RWPE1 (cell line): ENCODE measurements around the gene OSCAR.

Source experiments
- CTCF ChIA-PET: fragments of 350-600 bp; sonication (Branson Sonifier 250); formaldehyde crosslinking; extraction: SDS; loops from one replicate; lab custom pipeline; 2021; lab: Yijun Ruan, JAX
- POLR2A ChIA-PET: fragments of 400-600 bp; formaldehyde crosslinking; extraction: SDS; loops from one replicate; lab custom pipeline; 2020; ENCODE audit warnings: antibody characterized with exemption; ENCODE audit not compliant: low non-redundant PET; lab: Yijun Ruan, JAX
- DNase-seq: peaks from one replicate; pipeline ENCODE4 v3.0.0; 2012; ENCODE audit warnings: low spot score
- H3K27ac ChIP-seq: fragments of 450-650 bp; 2 replicates; pipeline ENCODE4 v1.5.1; 2017
- TF ChIP-seq, protein P1 (sequence below): fragments of 450-650 bp; conservative IDR thresholded peaks from 2 replicates; pipeline ENCODE4 v1.5.1; 2017; ENCODE audit warnings: low read depth, mild to moderate bottlenecking

OSCAR gene

DNA sequence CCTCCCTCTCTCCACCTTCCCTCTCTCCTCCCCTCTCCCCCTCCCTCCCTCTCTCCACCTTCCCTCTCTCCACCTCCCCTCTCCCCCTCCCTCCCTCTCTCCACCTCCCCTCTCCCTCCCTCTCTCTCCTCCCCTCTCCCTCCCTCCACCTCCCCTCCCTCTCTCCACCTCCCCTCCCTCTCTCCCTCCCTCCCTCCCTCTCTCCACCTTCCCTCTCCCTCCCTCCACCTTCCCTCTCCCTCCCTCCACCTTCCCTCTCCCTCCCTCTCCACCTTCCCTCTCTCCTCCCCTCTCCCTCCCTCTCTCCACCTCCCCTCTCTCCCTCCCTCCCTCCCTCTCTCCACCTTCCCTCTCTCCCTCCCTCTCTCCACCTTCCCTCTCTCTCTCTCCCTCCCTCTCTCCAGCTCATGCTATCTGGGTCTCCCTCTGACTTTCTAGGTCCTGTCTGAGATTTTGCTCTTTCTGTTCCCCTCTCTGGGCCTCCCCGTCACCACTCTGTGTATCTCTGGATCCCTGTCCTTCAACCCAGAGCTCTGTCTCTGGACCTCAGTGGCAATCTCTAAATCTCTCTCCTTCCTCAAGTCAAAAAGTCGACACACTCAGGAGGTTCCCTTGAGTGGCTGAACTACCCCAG, 33.5 kb upstream of the OSCAR start:
- peak overlapping the region; percentile 94 for H3K27ac ChIP-seq
- DNase-seq: no peak
- TF ChIP-seq, protein P1, sequence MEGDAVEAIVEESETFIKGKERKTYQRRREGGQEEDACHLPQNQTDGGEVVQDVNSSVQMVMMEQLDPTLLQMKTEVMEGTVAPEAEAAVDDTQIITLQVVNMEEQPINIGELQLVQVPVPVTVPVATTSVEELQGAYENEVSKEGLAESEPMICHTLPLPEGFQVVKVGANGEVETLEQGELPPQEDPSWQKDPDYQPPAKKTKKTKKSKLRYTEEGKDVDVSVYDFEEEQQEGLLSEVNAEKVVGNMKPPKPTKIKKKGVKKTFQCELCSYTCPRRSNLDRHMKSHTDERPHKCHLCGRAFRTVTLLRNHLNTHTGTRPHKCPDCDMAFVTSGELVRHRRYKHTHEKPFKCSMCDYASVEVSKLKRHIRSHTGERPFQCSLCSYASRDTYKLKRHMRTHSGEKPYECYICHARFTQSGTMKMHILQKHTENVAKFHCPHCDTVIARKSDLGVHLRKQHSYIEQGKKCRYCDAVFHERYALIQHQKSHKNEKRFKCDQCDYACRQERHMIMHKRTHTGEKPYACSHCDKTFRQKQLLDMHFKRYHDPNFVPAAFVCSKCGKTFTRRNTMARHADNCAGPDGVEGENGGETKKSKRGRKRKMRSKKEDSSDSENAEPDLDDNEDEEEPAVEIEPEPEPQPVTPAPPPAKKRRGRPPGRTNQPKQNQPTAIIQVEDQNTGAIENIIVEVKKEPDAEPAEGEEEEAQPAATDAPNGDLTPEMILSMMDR: no peak
- ChIA-PET POLR2A (no interaction called here), CTCF (no interaction called here)

DNA sequence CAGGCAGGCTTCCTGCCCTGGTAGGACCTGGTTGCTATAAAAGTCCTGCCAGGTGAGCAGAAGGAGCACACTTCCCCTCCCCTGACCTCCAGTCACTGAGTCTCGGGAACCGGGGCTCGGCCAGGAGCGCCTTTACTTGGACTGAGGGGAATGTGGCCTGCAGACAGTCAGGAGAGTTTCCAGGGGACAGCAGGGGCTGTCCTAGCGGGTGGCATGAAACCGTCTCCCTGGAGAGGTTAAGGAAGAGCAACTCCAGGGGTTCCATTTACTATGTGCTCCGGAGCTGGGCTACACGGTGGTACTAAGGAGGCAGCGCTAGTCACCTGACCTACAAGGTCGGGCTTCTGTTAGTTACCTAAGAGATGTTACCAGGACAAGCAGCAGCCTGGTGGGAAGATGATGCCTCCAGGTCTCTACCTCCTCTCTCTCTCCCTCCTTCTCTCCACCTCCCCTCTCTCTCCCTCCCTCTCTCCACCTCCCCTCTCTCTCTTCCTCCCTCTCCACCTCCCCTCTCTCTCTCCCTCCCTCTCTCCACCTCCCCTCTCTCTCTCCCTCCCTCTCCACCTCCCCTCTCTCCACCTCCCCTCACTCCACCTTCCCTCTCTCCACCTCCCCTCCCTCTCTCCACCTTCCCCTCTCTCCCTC, 32.8 kb upstream of the OSCAR start:
- ChIA-PET CTCF (interaction anchor here (0.6 kb wide), 1 partner anchor 25 kb away, joined by 3 read pairs; no protein-coding TSS in a partner anchor), POLR2A (no interaction called here)
- TF ChIP-seq, protein P1: no peak
- DNase-seq: no peak
- H3K27ac ChIP-seq: peak overlapping the region; percentile 85

DNA sequence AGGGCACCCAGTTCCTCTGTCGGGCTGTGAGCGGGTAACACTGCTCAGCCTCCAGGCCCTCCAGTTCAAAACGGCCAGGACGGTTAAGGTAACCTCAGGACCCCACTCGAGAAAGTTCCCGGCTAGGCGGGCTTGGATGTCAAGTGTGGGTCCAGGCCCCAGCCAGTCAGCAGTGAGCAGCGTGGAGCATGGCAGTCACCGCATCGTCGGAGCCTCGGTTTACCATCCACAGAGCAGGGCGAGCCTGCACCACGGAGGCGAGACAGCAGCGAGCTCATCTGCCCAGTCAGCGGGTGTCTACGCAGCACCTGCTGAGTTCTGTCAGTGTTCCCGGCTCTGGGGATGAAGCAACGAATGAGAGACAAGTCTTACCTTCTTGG, 29.0 kb upstream of the OSCAR start:
- CTCF ChIA-PET: interaction anchor here (0.6 kb wide), 1 partner anchor 23 kb away, joined by 3 read pairs; no protein-coding TSS in a partner anchor
- TF ChIP-seq, protein P1: no peak
- POLR2A ChIA-PET: no interaction called here
- no peak for DNase-seq
- no peak overlapping the region for H3K27ac ChIP-seq

DNA sequence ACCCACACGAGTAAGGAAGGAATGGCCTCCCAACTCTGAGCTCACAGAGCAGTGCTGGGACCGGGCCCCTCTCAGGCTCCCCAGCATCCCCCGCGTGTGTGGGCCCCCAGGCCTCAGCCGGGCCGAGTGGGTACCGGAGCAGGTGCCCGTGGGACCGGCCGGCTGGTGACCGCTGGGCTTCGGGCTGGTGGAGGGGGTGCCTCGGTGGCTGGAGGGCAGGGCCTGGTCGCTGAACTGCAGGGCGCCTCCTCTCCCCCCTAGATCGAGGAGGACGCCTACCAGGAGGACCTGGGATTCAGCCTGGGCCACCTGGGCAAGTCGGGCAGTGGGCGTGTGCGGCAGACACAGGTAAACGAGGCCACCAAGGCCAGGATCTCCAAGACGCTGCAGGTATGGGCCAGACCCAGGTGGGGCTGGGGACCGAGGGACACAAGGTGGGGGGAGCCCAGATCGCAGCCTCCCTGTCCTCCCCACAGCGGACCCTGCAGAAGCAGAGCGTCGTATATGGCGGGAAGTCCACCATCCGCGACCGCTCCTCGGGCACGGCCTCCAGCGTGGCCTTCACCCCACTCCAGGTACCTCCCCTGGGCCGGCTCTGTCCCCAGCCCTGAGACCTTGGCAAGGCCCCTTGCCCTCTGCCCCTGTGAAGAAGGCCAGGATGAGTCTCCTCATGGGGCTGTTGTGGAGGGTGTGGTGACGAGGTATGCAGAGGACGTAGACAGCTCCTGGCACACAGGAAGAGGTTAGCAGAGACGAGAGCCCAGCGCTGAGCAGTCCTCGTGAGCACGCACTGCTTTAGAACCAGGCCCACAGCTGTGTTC, 28.4 kb upstream of the OSCAR start:
- CTCF ChIA-PET: no interaction called here
- TF ChIP-seq, protein P1: no peak
- no peak for DNase-seq
- H3K27ac ChIP-seq: no peak overlapping the region
- POLR2A ChIA-PET: no interaction called here

DNA sequence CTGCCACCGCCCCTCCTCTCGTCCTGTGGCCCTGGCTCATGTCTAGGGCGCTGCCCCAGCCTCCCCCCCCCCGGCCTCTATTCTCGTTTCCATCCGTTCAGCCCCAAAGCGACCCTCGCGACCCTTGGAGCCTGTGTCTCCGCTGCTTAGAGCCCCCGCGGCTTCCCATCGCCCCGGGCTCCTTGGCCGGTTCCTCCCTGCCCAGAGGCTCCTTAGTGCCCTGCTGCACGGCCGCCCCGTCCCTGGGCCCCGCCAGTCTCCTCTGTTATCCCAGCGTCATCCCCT, 27.8 kb upstream of the OSCAR start:
- TF ChIP-seq, protein P1: no peak
- no peak overlapping the region for H3K27ac ChIP-seq
- POLR2A ChIA-PET: no interaction called here
- no peak for DNase-seq
- CTCF ChIA-PET: no interaction called here

DNA sequence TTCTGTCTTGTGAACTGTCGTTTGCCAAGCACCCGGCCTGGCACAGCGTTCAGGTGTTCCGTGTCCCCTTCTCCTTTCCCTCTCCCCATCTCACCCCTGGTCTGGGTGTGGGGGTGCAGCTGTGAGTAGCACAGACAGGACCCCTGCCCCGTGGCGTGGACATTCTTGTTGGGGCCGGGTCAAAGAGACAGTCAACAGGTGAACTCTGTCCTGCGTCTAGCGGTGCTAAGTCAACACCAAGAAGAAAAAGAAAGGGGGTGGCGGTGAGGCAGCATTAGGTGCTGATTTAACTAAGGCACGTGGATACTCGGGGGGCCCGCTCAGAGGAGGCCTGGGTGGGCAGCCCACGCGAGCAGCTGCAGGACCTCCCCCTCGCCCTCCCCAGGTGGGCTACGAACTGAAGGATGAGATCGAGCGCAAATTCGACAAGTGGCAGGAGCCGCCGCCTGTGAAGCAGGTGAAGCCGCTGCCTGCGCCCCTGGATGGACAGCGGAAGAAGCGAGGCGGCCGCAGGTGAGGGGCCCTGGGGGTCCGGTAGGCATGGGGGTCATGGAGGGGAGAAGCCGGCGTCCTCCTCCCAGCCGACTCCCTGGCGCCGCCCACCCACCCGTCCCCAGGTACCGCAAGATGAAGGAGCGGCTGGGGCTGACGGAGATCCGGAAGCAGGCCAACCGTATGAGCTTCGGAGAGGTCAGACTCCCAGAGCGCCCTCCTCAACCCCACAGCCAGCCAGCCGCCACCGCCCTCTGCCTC, 27.3 kb upstream of the OSCAR start:
- POLR2A ChIA-PET: interaction anchor here (1.2 kb wide), 1 partner anchor 12 kb away, joined by 3 read pairs; the partner anchor contains the start of genes PRPF31 and TFPT
- TF ChIP-seq, protein P1: no peak

More for the DNA sequence above, 27.3 kb upstream of the OSCAR start:
- CTCF ChIA-PET: no interaction called here
- DNase-seq: no peak
- H3K27ac ChIP-seq: no peak overlapping the region
